Kidney tubule cell (primary cell): ENCODE data around the gene DENND5B.
"Not testable (repeated sequence)": the region's sequence is repeated elsewhere in the genome, so short reads cannot be mapped to it uniquely, and the experiment has no call there.

Experiments used
- DNase-seq: peaks from one replicate; pipeline ENCODE4 v3.0.0-alpha.2; 2018; ENCODE audit warnings: low spot score

The DENND5B gene

GRCh38 chr12:31471051-31471450 is 119.9 kb downstream of the DENND5B start:
- peak; percentile 7 for DNase-seq

DNA sequence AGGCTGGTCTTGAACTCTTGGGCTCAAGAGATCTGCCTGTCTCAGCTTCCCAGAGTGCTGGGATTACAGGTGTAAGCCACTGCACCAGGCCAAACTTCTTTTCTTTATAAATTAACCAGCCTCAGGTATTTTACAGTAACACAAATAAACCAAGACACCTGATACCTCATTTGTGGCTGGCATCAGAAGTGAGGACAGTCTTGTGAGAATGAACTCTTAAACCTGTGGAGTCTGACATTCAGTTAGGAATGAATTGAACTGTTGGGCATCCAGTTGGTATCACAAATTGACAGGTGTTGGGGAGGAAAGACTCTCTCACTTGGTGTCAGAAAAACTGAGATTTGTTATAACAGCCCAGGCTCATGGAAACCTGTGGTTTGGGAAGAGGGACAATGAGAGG is 120.5 kb downstream of the DENND5B start:
- DNase-seq = no peak

DNA sequence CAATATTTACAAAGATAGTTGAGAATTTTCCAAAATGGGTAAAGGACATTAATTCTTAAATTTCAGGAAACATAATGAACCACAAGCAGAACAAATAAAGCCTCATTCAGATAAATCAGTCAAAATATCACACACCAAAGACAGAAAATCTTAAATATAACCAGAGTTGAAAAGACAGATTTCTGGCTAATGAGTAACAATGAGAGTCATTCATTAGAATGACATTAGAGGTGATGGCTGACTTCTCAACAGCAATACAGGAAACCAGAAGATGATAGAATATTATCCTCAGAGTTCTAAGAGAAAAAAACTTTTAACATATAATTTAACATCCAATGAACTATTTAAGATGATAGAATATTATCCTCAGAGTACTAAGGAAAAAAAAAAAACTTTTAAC is 124.2 kb downstream of the DENND5B start:
- peak; percentile 39 for DNase-seq

GRCh38 chr12:31465002-31465401 is 125.9 kb downstream of the DENND5B start:
- no peak for DNase-seq

GRCh38 chr12:31460024-31460423 is 130.9 kb downstream of the DENND5B start:
- DNase-seq = no peak

GRCh38 chr12:31456562-31456961 is 134.4 kb downstream of the DENND5B start:
- no peak for DNase-seq

DNA sequence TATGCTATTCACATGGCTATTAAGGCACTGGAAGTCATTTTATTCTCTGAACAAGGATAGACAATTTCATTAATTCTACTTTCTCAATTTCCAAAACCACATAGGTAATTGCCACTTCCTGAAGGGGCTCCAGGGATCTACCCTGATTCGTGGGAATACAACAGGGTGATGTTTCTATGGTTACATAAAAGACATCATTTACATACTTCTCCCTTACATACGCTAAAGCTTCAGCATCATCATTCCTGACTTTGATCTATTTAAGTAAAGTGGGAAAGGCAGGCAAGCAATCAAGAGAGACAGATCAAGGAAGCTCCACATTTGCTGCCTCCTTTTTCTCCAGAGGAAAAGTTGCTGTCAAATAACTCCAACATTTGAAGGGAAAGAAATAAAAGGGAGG is 146.2 kb downstream of the DENND5B start:
- no peak for DNase-seq

DNA sequence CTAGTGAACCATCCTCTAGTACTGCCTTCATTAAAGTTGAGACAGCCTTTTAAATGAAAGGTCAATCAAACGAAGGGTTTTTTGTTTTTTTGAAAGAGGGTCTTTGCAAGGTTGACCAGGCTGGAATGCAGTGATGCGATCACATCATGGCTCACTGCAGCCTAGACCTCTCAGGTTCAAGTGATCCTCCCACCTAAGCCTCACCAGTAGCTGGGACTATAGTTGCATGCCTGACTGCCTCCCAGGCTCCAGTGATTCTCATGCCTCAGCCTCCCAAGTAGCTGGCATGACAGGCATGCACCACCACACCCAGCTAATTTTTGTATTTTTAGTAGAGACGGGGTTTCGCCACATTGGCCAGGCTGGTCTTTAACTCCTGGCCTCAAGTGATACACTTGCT is 150.3 kb downstream of the DENND5B start:
- DNase-seq = peak; percentile 81

DNA sequence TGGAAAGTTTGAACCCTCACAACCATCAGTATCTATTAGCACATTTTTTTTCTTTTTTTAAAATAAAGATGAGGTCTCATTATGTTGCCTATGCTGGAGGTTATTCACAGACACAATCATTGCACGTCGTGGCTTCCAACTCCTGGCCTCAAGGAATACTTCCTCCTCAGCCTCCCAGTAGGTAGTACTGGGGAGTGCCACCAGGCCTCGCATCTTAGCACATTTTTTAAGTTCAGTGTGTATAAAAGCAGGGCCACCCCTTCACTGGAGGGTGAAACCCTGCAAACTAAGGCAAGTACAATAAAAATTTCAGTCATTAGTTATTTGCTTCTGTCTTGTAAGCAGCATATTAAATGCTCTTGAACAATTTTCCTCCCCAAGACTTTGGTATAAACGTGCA is 150.8 kb downstream of the DENND5B start:
- DNase-seq = peak; percentile 15

DNA sequence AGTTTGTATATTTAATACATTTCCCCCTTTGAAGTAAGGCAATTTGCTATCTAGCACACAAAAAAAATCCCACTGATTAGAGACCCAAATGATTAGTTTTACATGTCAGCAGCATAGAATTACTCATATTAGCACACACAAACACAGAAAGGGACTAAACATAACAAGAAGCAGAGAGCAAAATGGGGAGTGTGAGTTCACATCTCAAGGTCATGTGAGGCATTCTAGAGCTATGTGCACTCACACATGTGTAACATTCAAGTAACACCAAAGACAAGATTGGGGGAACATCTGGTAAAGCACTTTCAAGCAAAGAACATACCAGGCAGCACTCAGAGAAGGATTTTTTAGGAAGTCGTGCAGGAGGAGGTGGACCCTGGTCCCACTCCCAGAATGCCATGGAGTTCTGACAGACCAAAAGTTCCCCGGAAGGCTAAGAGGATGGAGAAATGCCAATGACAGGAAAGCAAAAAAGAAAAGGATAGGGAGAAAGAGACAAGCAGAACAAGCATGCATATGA is 159.2 kb downstream of the DENND5B start:
- no peak for DNase-seq

DNA sequence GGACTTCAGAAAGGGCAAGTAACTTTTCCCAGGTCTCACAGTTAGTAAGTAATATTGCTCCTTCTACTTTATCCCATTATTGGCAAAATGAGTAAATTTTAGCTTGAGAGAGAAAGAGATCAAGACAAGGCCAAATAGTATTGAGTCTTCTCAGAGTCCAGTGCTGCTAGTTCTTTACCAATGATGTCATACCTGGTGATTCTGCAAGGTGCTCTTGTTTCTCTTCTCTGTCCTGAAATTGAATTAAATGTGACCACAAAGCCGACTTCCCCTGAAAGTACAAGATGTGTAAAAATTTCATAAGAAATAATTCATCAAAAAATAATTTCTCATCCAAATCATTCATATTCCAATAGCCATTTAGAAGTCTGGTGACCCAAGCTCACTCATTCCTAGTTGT is 167.5 kb downstream of the DENND5B start:
- DNase-seq = no peak

DNA sequence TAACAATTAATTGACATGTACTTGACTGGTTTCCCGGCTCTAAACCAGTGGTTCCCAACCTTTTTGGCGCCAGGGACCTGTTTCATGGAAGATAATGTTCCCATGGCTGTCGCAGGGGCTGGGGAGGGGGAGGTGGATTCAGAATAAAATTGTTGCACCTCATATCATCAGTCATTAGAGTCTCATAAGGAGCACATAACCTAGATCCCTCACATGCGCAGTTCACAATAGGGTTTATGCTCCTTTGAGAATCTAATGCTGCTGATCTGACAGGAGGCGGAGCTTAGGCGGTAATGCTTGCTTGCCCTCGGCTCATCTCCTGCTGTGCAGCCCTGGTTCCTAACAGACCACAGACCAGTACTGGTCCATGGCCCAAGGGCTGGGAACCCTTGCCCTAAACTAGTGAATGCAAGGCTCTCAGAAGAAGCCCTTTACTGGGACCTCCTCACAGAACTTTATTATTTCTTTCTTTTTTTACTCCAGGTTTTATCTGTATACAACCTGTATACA is 178.6 kb downstream of the DENND5B start:
- no peak for DNase-seq

DNA sequence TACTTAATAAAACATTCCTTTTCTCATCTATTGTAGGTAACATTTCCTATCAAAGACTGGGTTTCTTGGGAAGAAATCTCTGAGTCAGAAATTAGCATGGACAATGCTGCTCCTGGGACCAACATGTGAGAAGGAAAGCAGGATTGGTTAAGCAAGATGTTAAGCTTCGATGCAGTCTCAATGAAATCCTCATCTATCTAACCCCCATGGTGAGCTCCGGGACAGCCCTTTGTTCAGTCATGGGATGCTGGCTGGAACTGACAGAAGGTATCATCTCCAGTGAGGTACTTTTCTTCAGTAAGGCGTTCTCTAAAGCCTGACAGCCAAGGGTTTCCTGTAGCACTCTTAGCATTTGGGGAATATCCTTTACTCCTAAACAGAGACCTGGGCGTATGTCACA is 182.2 kb downstream of the DENND5B start:
- no peak for DNase-seq

DNA sequence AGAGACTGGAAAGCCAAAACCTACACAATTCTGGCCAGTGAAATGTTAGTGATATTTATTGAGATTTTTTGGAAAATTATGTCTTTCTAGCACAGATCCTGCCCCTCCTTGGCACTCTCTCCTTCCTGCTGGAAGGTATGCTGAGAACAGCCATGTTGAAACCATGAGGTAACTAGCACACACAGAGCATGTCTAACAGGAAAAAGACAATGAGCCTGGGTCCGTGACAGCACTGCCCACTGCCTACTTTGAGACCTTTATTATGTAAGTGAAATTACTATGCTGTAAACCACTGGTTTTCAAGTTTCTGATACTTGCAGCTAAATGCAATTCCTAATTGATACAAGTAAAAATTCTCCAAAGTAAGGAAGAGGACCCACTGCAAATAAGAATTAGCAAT is 183.4 kb downstream of the DENND5B start:
- no peak for DNase-seq

DNA sequence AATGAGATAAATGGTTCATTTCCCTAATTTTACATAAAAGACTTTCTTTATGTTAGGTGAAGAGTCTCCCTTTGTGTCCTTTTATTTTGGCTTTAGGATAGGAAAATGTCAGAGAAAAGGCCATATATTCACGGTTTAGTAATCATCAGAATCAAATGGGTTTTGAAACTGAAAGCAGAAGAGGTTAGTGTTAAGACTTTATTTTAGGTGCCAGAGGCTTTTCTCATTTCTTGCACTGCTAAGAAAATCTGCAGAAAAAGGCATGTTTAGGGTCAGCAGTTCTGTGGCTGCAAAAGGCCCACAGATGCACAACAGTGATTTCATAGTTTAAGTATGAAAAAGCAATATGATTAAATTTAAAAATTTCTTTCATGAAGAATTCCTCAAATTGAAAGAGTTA is 184.6 kb downstream of the DENND5B start:
- no peak for DNase-seq

GRCh38 chr12:31405021-31405420 is 185.9 kb downstream of the DENND5B start:
- DNase-seq = no peak

DNA sequence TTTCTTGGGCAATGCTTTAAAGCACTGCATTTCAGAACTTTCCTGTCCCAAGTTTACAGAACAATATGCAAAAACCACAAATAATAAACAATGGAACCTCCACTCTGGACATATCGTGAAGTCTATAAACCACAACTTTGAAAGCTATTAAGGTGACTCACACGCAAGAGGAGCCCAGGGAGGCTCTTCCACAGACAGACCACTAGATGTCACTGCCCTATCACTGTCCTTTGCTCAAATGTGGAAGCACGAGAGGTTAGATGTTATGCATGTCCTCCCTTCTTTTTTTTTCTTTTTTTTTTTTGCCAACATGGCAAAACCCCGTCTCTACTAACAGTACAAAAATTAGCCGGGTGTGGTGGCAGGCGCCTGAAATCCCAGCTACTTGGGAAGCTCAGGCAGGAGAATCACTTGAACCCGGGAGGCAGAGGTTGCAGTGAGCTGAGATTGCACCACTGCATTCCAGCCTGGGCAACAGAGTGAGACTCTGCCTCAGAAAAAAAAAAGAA is 187.8 kb downstream of the DENND5B start:
- peak; percentile 87 for DNase-seq

- DNase-seq = no peak
These were observed 197.9 kb downstream of the DENND5B start for GRCh38 chr12:31393004-31393550.

DNA sequence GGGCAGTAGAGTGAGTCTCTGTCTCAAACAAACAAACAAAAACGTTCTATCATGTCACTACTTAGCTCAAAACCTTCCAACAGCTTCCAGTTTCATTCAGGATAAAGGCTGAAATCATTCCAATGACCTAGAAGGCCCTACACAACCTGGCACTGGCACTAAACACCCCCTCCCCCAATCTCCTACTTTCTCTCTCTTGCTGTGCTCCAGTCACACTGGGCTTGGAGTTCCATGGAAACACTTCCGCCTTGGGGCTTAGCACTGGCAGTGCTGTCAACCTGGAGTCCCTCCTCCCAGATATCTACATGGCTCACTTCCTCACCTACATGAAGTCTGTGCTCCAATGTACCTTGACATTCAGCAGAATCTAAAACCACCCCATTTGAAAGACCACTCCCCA is 199.9 kb downstream of the DENND5B start:
- DNase-seq = no peak

DNA sequence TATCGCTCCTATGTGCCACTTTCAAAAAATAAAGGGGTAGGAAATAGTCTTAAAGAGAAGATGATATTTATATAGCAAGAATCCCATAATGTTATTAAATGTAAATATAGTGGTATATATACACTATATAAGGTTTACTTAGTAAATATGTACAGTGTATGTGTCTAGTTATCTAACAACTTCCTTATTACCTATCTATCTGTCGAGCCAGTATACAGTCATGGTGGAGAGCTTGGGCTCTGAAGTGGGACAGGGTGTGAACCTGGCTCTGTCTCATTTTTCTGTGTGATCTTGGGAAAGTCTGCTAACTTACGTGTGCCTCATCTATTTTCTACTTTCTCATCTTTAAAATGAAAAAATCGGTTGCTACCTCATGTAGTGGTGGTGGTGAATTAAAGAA is 202.2 kb downstream of the DENND5B start:
- DNase-seq = no peak

DNA sequence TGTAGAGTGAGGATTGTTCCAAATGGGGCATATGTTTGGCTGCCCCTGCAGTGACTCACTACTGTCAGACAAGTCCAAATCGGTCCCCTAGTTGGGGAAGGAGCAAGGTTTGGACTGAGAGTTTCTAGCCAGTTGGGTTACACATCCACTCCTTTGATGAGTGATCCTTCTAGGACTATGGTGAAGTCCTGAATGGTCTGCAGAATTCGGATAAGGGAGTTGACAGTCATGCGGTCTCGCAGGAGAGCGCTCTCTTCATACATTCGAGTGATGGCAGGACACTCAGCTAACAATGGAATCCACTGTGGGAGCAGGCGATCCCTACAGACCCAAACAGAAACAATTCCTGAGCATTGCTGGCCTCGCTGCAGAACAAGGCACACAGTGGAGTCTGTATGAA is 203.5 kb downstream of the DENND5B start:
- DNase-seq = no peak

- no peak for DNase-seq
These were observed 203.9 kb downstream of the DENND5B start for GRCh38 chr12:31387011-31387410.

DNA sequence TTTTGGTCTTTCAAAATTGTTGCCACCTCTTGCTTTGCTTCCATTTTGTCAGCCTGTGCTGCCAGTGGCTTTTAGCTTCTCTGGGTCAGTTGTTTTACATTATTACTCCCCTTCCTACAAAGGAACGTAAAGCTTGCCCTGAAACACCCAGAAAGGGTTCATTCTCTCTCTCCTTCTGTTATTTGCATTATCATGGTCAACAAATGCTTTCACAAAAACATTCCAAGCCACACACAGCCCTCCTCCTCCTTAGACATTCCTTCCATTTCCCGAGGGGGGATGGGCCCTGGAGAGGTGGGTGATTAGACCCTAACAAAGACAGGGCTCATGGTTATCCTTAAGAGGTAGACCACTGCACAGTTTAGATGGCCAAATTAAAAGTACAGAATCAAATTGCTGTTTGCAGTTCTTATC is 204.6 kb downstream of the DENND5B start:
- no peak for DNase-seq

DNA sequence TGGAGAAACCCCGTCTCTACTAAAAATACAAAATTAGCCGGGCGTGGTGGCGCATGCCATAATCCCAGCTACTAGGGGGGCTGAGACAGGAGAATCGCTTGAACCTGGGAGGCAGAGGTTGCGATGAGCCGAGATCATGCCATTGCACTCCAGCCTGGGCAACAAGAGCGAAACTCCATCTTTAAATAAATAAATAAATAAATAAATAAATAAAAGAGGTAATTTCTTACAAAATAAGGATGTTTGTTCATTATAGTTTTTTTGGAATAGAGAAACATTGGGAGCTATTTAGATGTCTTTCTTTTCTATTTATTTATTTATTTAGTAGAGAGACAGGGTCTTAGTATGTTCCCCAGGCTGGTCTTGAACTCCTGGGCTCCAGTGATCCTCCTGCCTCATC is 213.7 kb downstream of the DENND5B start:
- DNase-seq = not testable (repeated sequence)
